ENCODE results near the gene TAS2R41. TPM values are rescaled to one million over a fixed set of nuclear protein-coding genes. Genes with fewer than 3 reads are reported as not detected.

The TAS2R41 gene
- total RNA-seq, 1 donor from 2014 or later = not detected

GRCh38 chr7:143480501-143480900 is 2.8 kb downstream of the TAS2R41 start:
- no peaks in the 10 kb centered on the region for H3K36me3 ChIP-seq (ENCODE audit: insufficient read depth, low read length)
- Mint-ChIP-seq H3K36me3 (ENCODE audit: low read depth, unreplicated experiment) (no peaks in the 10 kb centered on the region), H3K27me3 (ENCODE audit: low read depth, unreplicated experiment) (no peaks in the 10 kb centered on the region), H3K27ac (ENCODE audit: unreplicated experiment) (no peak overlapping the region), H3K4me1 (ENCODE audit: low read depth, unreplicated experiment) (no peaks in the 10 kb centered on the region), H3K9me3 (ENCODE audit: unreplicated experiment) (peaks cover 2% of the 10 kb centered on the region), H3K4me3 (ENCODE audit: unreplicated experiment) (no peak overlapping the region)
- H3K9ac ChIP-seq (ENCODE audit: low read length) = no peak overlapping the region
- no peaks in the 10 kb centered on the region for H3K9me3 ChIP-seq (ENCODE audit: insufficient read depth, low read depth, low read length)
- H3K4me3 ChIP-seq (ENCODE audit: insufficient read depth, low read depth, low read length) = no peak overlapping the region
- no peak overlapping the region for H3K4me2 ChIP-seq (ENCODE audit: low read length)
- H4K20me1 ChIP-seq (ENCODE audit: insufficient read depth, low read length) = no peaks in the 10 kb centered on the region
- no peaks in the 10 kb centered on the region for H3K27me3 ChIP-seq (ENCODE audit: insufficient read depth, low read length)
- H3K4me1 ChIP-seq (ENCODE audit: insufficient read depth, low read length) = no peaks in the 10 kb centered on the region
- no peak overlapping the region for H2AFZ ChIP-seq (ENCODE audit: low read depth, low read length)
- no peak for TF ChIP-seq CTCF (IDR thresholded peaks at IDR 0.05; ENCODE audit: insufficient read depth, low read depth, low read length)
- no peak for TF ChIP-seq EZH2 (IDR thresholded peaks at IDR 0.05; ENCODE audit: insufficient read depth, low read length)
- no peak for FAIRE-seq
- no peak for DNase-seq (ENCODE audit: low read depth)
- no peaks in the 10 kb centered on the region for H3K79me2 ChIP-seq (ENCODE audit: insufficient read depth, low read length)
- H3K27ac ChIP-seq (ENCODE audit: low read depth, low read length) = no peak overlapping the region

- no peak overlapping the region for H3K27ac ChIP-seq (ENCODE audit: low read depth, low read length)
- no peak for FAIRE-seq
Measured at GRCh38 chr7:143484119-143484518, 6.4 kb downstream of the TAS2R41 start.

More at GRCh38 chr7:143484119-143484518, 6.4 kb downstream of the TAS2R41 start:
- Mint-ChIP-seq H3K27me3 (ENCODE audit: low read depth, unreplicated experiment) (no peaks in the 10 kb centered on the region), H3K4me3 (ENCODE audit: unreplicated experiment) (no peak overlapping the region), H3K9me3 (ENCODE audit: unreplicated experiment) (no peaks in the 10 kb centered on the region), H3K27ac (ENCODE audit: unreplicated experiment) (no peak overlapping the region), H3K4me1 (ENCODE audit: low read depth, unreplicated experiment) (no peaks in the 10 kb centered on the region), H3K36me3 (ENCODE audit: low read depth, unreplicated experiment) (no peaks in the 10 kb centered on the region)
- Histone ChIP-seq H3K27me3 (ENCODE audit: insufficient read depth, low read length) (no peaks in the 10 kb centered on the region), H3K4me1 (ENCODE audit: insufficient read depth, low read length) (no peaks in the 10 kb centered on the region), H3K4me3 (ENCODE audit: insufficient read depth, low read depth, low read length) (no peak overlapping the region), H4K20me1 (ENCODE audit: insufficient read depth, low read length) (no peaks in the 10 kb centered on the region), H3K4me2 (ENCODE audit: low read length) (no peak overlapping the region), H3K9me3 (ENCODE audit: insufficient read depth, low read depth, low read length) (no peaks in the 10 kb centered on the region), H3K9ac (ENCODE audit: low read length) (no peak overlapping the region), H3K79me2 (ENCODE audit: insufficient read depth, low read length) (no peaks in the 10 kb centered on the region), H2AFZ (ENCODE audit: low read depth, low read length) (no peak overlapping the region), H3K36me3 (ENCODE audit: insufficient read depth, low read length) (no peaks in the 10 kb centered on the region)
- no peak for DNase-seq (ENCODE audit: low read depth)
- TF ChIP-seq EZH2 (IDR thresholded peaks at IDR 0.05; ENCODE audit: insufficient read depth, low read length) (no peak), CTCF (IDR thresholded peaks at IDR 0.05; ENCODE audit: insufficient read depth, low read depth, low read length) (no peak)
